Hepatocyte (in vitro differentiated cells): ENCODE results near the gene TMEM258. TPM values are rescaled to one million over a fixed set of nuclear protein-coding genes. Genes with fewer than 3 reads are reported as not detected.

Experiments
- DNase-seq: peaks from one replicate; pipeline ENCODE4 v3.0.0-alpha.2; 2016; ENCODE audit warnings: low spot score
- H2AFZ ChIP-seq: fragments of 200-600 bp; sonication (generic); 2 replicates; pipeline ENCODE4 v1.6.0; 2016; ENCODE audit warnings: antibody characterized with exemption, mild to moderate bottlenecking
- H3K27ac ChIP-seq: fragments of 200-600 bp; sonication (generic); 2 replicates; pipeline ENCODE4 v1.5.1; 2016; ENCODE audit warnings: mild to moderate bottlenecking
- H3K27me3 ChIP-seq: fragments of 200-600 bp; sonication (generic); 2 replicates; pipeline ENCODE4 v1.6.1; 2016
- H3K36me3 ChIP-seq: fragments of 200-600 bp; sonication (generic); replicated peaks from 2 replicates; pipeline ENCODE4 v1.5.1; 2016; ENCODE audit warnings: low read depth; ENCODE audit not compliant: insufficient read depth
- H3K4me1 ChIP-seq: fragments of 200-600 bp; sonication (generic); 2 replicates; pipeline ENCODE4 v1.5.1; 2016; ENCODE audit warnings: mild to moderate bottlenecking, moderate library complexity; ENCODE audit not compliant: insufficient read depth
- H3K4me2 ChIP-seq: fragments of 200-600 bp; sonication (generic); 2 replicates; pipeline ENCODE4 v1.6.0; 2016
- H3K4me3 ChIP-seq: fragments of 200-600 bp; sonication (generic); 2 replicates; pipeline ENCODE4 v1.5.1; 2016; ENCODE audit warnings: mild to moderate bottlenecking
- H3K79me2 ChIP-seq: fragments of 200-600 bp; sonication (generic); 2 replicates; pipeline ENCODE4 v1.6.0; 2017; ENCODE audit warnings: mild to moderate bottlenecking
- H3K9me2 ChIP-seq: fragments of 200-600 bp; sonication (generic); replicated peaks from 2 replicates; pipeline ENCODE4 v1.6.0; 2017; ENCODE audit warnings: mild to moderate bottlenecking; ENCODE audit not compliant: insufficient read depth
- H3K9me3 ChIP-seq: fragments of 200-600 bp; sonication (generic); 2 replicates; pipeline ENCODE4 v1.5.1; 2016; ENCODE audit warnings: low read depth, mild to moderate bottlenecking
- H4K20me1 ChIP-seq: fragments of 200-600 bp; sonication (generic); 2 replicates; pipeline ENCODE4 v1.6.0; 2016; ENCODE audit warnings: mild to moderate bottlenecking; ENCODE audit not compliant: insufficient read depth, poor library complexity, severe bottlenecking
- EZH2 ChIP-seq: fragments of 200-600 bp; sonication (generic); IDR thresholded peaks from 2 replicates; pipeline ENCODE4 v1.6.1; 2016; ENCODE audit warnings: antibody characterized with exemption, mild to moderate bottlenecking, borderline replicate concordance
- EZH2phosphoT487 ChIP-seq: fragments of 200-600 bp; sonication (generic); IDR thresholded peaks from one replicate; pipeline ENCODE4 v1.6.1; 2018; ENCODE audit warnings: antibody characterized with exemption, mild to moderate bottlenecking, low read depth, moderate library complexity; ENCODE audit not compliant: unreplicated experiment, severe bottlenecking
- WGBS: methylation state at CpG from one replicate; pipeline ENCODE4 v1.1.6; 2016; ENCODE audit warnings: low lambda C conversion rate; ENCODE audit errors: missing lambda C conversion rate; 5-methylcytosine and 5-hydroxymethylcytosine counted together
- polyA plus RNA-seq: library from polyadenylated mRNA; unstranded; fragments of >200 nt; fragmentation: Nextera tagmentation; extraction: Ambion mirVana; gene quantifications from 2 replicates; pipeline ENCODE4 v1.2.1, GENCODE V29; 2016
- total RNA-seq: library from RNA; depleted of rRNA; stranded (reverse); fragments of >200 nt; gene quantifications from 2 replicates; pipeline ENCODE4 v1.2.3, GENCODE V29; 2014
- TF ChIP-seq, protein P1 (sequence below): fragments of 200-600 bp; sonication (generic); IDR thresholded peaks from 2 replicates; pipeline ENCODE4 v1.5.1; 2016; ENCODE audit warnings: antibody characterized with exemption, mild to moderate bottlenecking; ENCODE audit not compliant: poor library complexity

Gene TMEM258
- total and polyA plus RNA-seq, 2 experiments from 2014 or later = 64.7 to 253 TPM

- Histone ChIP-seq H3K9me2 (no peaks in the 10 kb centered on the region), H2AFZ (no peak overlapping the region), H3K4me2 (no peak overlapping the region), H3K4me3 (no peak overlapping the region), H3K9me3 (no peaks in the 10 kb centered on the region), H3K27me3 (no peaks in the 10 kb centered on the region), H4K20me1 (no peaks in the 10 kb centered on the region), H3K4me1 (no peaks in the 10 kb centered on the region), H3K27ac (no peak overlapping the region), H3K79me2 (no peaks in the 10 kb centered on the region), H3K36me3 (no peaks in the 10 kb centered on the region)
- no peak for DNase-seq
- WGBS = 69% methylated on average over 11 of the region's 11 CpGs
- TF ChIP-seq, protein P1, sequence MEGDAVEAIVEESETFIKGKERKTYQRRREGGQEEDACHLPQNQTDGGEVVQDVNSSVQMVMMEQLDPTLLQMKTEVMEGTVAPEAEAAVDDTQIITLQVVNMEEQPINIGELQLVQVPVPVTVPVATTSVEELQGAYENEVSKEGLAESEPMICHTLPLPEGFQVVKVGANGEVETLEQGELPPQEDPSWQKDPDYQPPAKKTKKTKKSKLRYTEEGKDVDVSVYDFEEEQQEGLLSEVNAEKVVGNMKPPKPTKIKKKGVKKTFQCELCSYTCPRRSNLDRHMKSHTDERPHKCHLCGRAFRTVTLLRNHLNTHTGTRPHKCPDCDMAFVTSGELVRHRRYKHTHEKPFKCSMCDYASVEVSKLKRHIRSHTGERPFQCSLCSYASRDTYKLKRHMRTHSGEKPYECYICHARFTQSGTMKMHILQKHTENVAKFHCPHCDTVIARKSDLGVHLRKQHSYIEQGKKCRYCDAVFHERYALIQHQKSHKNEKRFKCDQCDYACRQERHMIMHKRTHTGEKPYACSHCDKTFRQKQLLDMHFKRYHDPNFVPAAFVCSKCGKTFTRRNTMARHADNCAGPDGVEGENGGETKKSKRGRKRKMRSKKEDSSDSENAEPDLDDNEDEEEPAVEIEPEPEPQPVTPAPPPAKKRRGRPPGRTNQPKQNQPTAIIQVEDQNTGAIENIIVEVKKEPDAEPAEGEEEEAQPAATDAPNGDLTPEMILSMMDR = no peak
- TF ChIP-seq EZH2 (no peak), EZH2phosphoT487 (no peak)
These were observed 9.6 kb downstream of the TMEM258 start for GRCh38 chr11:61782841-61783240.

DNA sequence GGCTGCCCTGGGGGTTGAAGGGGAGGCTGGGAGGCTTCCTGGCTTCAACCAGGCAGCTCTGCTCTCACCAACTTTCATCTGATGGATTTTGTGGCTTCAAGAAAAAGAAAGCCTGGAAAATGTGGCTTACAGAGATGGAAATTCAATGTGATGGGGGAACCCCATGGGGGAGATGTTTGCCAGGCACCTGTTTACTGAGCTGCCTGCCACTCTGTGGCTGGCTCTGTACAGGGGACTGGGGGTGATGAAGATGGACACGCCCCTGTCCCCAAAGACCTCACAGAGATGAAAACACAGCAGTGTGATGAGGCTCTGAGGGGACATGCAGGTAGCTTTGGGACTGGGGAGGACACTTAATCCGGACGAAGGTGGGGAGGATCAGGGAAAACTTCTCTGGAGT, 10.1 kb downstream of the TMEM258 start:
- no peak for TF ChIP-seq EZH2phosphoT487
- TF ChIP-seq EZH2 = no peak
- TF ChIP-seq, protein P1 = no peak
- Histone ChIP-seq H2AFZ (no peak overlapping the region), H3K27me3 (no peaks in the 10 kb centered on the region), H3K4me1 (no peaks in the 10 kb centered on the region), H3K79me2 (no peaks in the 10 kb centered on the region), H3K4me2 (no peak overlapping the region), H3K36me3 (no peaks in the 10 kb centered on the region), H3K9me2 (no peaks in the 10 kb centered on the region), H3K27ac (no peak overlapping the region), H3K9me3 (no peaks in the 10 kb centered on the region), H3K4me3 (no peak overlapping the region), H4K20me1 (no peaks in the 10 kb centered on the region)
- no peak for DNase-seq
- WGBS = 86% methylated on average over 3 of the region's 3 CpGs

DNA sequence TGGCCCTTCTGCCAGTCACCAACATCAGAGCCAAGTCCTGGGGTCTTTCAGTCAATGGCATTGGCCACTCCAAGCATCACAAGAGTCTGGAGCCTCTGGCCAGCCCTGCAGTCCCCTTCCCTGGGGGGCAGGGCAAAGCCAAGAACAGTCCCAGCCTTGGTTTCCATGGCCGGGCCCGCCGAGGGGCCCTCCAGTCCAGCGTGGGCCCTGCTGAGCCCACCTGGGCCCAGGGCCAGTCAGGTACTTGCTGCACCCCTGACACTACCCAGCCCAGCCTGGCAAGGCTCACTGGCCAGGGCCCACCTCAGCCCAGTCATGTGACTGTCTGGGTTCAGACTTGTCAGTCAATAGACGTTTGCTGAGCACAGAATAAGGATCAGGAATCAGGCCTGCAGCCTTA, 10.8 kb downstream of the TMEM258 start:
- 94% methylated on average over 5 of the region's 5 CpGs for WGBS

More for the DNA sequence above, 10.8 kb downstream of the TMEM258 start:
- Histone ChIP-seq H3K27ac (no peak overlapping the region), H3K4me2 (no peak overlapping the region), H3K36me3 (no peaks in the 10 kb centered on the region), H3K9me2 (no peaks in the 10 kb centered on the region), H3K4me3 (no peak overlapping the region), H4K20me1 (no peaks in the 10 kb centered on the region), H2AFZ (no peak overlapping the region), H3K4me1 (no peaks in the 10 kb centered on the region), H3K79me2 (no peaks in the 10 kb centered on the region), H3K27me3 (no peaks in the 10 kb centered on the region), H3K9me3 (no peaks in the 10 kb centered on the region)
- DNase-seq = no peak
- TF ChIP-seq, protein P1 = no peak
